Femur (tissue), 1 donor: ENCODE data around the gene SNX33.
"Not testable (repeated sequence)": the region's sequence is repeated elsewhere in the genome, so short reads cannot be mapped to it uniquely, and the experiment has no call there.

Source experiments
- DNase-seq: peaks from one replicate; pipeline ENCODE4 v3.0.0-alpha.2; 2017

SNX33 gene

GRCh38 chr15:75647370-75648155 is at the start of gene SNX33:
Gene SNX33 (plus strand): TSS chr15:75647912. CDS start chr15:75649103, 1,191 bp downstream.
- DNase-seq: peak; percentile 92

- no peak for DNase-seq
Measured at GRCh38 chr15:75598361-75598760, 49.4 kb upstream of the SNX33 start.

DNA sequence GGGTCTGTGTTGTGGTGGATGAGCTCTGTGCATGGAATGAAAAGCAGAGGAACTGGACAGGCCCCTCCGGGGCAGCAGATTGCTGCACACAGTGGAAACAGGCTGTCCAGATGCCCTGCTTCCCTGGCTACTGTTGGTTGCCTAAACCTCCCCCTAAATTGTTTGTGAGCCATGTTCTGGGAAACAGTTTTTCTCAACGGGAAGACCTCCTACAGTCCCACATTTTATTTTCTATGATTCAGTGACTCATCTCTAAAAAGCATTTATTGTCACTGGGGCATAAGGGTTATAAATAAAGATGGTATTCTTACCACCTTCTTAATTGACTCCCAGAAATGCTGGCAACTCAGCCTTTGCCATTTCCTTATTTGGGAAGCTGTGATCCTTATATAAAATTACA is 48.3 kb upstream of the SNX33 start:
- DNase-seq: no peak

- no peak for DNase-seq
Measured at GRCh38 chr15:75606026-75606425, 41.7 kb upstream of the SNX33 start.

- no peak for DNase-seq
Measured at GRCh38 chr15:75606711-75607699, 40.7 kb upstream of the SNX33 start.

- DNase-seq: no peak
Measured at GRCh38 chr15:75616766-75617165, 30.9 kb upstream of the SNX33 start.

DNA sequence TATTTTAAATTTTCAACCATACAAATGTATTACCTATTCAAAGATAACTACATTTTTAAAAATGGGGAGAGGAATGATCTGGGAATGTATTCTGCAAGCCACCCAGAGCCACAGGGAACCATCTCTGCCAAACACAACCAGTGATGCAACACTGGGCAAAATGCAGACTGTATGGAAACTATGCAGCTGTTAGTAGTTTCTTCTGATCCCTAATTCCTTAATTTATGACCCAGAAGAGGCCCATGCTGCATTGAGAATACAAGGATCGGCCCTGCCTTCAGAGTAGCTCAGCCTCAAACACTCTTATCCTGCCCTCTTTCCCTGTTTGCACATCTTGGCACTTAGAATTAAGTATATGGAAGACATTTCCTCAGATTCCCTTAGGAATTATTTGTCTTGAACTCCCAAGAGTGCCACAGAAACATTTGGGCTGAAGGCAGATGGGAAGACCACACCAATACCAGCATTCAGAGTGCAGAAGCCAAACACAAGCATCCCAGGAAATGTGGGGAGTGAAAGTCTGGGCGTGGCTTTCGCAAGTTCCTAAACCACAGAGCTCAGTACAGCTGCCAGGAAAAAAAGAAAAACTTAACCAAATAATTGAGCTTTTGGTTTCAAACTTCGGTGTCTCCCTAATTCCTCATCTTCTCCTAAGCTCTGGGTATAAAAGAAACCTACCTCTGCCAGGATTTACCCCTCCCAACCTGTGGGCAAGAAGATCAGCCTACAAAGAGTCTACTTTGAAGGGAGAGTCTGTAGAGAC is 27.5 kb upstream of the SNX33 start:
- peak; percentile 86 for DNase-seq

DNA sequence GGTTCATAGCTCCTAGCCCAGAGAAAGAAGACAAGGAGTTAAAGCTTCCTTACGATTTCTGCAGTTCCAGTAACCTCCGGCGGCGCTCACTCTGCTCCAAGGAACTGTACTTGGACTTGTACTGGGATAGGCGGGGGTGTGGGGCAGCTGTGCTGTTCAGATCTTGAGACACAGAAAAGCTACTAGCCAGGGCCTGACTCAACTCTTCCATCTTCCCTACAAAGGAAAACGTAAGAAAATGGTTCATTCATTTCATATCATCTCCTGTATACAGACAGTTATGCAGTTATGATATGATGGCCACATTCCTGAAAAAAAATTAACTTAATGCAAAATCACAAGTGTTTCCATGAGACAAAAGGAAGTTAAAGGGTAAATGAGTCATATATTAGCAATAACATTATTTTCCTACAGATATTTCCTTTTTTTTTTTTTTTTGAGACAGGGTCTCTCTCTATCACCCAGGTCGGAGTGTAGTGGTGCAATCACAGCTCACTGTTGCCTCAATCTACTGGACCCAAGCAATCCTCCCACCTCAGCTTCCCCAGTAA is 26.8 kb upstream of the SNX33 start:
- DNase-seq: peak; percentile 94

DNA sequence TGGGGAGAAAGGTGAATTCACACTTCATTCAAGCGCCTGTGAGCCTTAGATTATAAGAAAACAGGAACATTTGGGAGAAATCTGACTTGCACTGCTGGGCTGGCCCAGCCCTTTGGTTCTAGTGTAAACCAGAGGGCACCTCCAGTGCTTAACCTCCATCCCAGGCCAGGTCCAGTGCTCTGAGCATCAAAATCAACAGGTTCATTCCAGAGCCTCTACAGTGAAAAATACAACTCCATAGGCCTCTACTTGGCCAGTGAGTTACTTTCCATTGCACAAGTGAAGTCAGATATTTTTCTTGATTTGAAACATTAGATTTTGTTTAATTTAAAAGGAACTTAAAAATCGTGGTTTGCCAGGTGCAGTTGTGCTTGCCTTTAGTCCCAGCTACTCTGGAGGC is 25.2 kb upstream of the SNX33 start:
- no peak for DNase-seq

DNA sequence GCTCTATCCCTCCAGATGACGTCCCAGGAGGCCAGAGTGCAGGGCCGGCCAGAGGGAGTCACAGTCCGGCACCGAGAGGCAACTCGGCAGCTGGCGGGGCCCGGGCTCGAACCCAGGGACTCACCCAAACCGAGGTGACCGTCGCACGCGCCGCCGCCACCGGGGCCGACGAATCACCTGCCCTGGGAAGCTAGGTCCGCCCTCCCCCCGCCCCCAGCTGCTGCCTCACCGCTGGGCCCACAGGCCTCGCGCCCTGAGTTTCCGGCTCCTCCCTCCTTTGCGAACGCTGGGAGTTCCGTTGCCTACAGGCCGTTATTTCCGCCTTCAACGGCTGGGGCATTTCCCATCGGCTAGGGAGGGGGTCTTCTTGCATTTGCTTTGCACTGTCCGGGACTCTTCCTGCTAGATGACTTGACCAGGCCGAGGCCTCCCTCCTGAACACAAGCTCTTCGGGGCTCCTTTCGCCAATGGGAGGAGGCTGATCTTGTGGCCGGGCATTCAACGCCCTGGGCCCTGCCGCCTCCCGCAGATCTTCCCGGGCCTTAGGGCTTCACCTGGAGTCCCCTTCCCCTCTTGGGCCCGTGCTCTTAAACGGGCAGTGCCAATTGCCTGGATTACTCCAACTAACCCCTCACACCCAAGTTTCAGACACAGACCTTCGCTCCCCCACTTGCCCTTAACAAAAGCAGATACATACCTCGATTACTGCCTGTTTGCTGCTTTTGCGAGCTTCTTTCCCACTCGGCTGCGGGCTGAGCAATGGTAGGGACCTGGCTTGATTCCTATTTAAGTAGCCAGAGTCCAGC is 22.0 kb upstream of the SNX33 start, which contains the start of gene SNUPN:
TSS of gene SNUPN (minus strand) at position 184 of the 806 bp plus-strand sequence. CDS start 4,674 bp downstream, outside the sequence.
- peak; percentile 97 for DNase-seq

DNA sequence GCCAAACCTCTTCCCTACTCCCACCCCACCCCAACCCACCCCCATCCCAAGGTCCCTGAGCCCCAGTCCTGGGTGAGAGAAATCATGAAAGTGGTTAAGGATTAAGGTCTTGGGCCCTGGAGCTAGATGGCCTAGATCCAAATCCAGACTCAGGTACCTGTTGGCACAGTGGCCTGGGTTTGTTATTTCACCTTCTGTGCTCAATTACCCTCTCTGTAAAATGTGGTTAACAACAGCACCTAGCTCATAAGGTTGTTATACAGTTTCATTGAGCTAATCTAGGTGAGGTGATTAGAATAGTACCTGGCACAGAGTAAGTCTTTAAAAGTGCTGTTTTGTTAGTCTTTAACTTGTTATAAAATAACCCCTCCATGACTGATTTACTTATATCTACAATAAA is 15.8 kb upstream of the SNX33 start:
- DNase-seq: no peak

GRCh38 chr15:75633922-75634321 is 13.8 kb upstream of the SNX33 start:
- not testable (repeated sequence) for DNase-seq

DNA sequence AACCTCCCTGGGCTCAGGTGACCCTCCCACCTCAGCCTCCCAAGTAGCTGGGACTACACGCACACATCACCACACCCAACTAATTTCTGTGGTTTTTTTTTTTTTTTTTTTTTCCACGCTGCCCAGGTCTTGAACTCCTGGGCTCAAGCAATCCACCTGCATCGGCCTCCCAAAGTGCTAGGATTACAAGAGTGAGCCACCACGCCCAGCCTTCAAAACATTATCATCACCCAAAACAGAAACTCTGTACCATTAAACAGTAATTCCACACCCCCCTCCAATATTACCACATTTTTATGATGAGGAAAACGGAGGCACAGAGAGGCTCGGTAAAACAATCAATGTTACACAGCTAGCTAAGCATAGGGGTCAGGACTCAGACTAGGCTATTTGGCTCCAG is 11.7 kb upstream of the SNX33 start:
- no peak for DNase-seq

DNA sequence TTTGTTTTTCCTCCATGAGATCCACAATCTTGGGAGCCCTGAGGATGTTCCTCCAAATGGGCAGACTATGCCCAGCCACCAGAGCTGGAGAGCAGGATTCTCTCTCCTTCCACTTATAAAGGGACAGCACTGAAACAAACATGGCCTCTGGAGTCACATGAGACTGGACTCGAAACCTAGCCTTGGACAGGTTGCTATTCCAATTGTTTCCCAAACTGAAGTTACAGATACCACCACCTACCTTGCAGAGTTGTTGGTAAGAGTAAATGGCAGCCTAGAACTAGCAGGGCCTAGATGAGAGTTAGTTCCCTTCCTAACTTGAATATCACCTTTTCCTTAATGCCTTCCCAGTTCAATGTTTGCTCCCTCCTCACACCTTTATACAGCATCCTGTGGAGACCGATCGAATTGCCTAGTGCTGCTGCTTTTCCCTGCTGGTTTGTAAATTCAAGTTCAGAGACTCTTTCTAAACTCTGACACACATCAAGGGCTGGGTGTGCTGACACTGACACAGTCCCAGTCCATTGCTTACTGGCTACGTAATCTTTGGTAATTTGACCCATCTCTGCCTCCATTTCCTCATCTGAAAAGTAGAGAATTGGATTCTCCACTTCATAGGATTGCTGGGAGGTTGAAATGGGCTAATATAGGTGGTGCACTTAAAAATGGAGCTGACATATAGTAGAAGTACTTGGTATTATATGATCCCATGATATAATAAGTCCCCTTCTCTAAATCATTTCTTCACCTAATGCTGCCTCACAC is 10.3 kb upstream of the SNX33 start:
- DNase-seq: no peak

DNA sequence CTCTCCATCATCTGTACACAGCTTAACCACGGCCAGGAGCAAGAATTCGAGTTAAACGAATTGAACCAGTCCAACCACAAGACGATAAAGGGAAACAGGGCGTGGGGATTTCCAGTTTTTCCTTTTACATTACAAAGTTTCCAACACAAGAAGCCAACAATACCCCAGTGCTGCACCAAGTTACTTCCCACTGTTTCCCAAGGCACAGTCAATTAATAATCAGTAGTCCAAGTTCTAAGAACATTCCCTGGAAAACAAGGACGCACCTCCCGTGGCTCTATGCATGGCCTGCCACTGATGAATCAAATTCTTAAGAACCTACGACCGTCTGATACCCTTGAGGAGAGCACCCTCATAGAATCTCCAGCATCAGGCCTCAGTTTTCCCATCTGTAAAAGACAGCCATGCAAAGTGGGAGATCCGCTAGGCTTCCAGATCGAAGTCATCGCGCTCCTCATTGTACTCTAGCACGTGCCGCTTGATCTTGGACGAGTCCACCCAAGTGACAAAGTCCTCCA is 8.5 kb upstream of the SNX33 start:
- no peak for DNase-seq

- DNase-seq: peak; percentile 97
Measured at GRCh38 chr15:75639709-75640482, 7.8 kb upstream of the SNX33 start, which contains the start of gene IMP3. Gene IMP3 (minus strand): TSS chr15:75640224. CDS start chr15:75640168, 56 bp downstream.

DNA sequence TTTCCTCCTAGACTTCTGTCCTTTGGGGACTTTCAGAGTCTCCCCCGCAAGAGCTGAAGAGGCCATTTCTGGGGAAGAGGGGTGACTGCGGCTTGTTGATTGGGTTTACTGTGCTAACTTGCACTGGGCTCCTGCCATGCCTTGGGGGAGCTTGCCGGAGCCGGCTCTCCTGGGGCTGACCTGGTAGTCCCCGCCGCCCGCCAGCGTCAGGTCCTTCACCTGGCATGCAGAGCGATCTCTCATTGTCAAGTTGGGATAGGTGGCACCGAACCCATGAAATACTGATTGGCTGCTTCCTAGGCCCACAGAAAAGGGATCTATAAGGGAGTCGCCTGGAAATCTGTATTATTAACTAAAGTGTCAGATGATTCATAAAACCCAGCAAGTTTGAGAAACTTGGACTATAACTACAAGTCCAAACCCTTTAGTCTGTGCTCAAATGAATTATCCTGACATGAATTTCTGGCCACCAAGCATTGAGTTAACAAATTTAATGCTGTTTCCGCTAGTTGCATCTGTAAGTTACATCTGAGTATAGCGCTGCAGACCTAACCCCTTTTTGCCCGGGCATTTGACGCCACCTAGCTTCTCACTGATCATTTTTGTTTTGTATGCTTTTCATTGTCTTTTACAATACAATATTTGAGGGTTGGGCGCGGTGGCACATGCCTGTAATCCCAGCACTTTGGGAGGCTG is 7.1 kb upstream of the SNX33 start:
- DNase-seq: no peak

DNA sequence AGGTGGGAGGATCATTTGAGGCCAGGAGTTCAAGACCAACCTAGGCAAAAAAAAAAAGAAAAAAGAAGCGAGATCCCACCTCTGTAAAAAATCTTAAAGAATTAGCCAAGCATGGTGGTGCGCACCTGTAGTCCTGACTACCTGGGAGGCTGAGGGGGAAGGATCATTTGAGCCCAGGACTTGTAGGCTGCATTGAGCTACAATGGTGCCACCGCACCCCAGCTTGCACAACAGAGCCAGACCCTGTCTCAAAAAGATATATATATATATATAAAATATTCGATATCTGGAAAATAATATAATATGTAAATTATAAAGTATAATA is 6.6 kb upstream of the SNX33 start:
- no peak for DNase-seq

GRCh38 chr15:75641603-75642002 is 6.1 kb upstream of the SNX33 start:
- no peak for DNase-seq
